Smooth muscle cell (in vitro differentiated cells): ENCODE measurements around the gene SLC25A21. TPM values are rescaled to one million over a fixed set of nuclear protein-coding genes. Genes with fewer than 3 reads are reported as not detected.

ENCODE experiments used
- DNase-seq: peaks from one replicate; lab custom pipeline; 2025; ENCODE audit not compliant: unreplicated experiment; lab: John Stamatoyannopoulos, UW
- H2AFZ ChIP-seq: fragments of 200-600 bp; sonication (generic); 2 replicates; pipeline ENCODE4 v1.6.0; 2016; ENCODE audit warnings: antibody characterized with exemption, low read depth, mild to moderate bottlenecking
- H3F3A ChIP-seq: fragments of 200-600 bp; sonication (generic); 2 replicates; pipeline ENCODE4 v1.6.0; 2017; ENCODE audit warnings: antibody characterized with exemption, low read depth
- H3K27ac ChIP-seq: fragments of 200-600 bp; sonication (generic); 2 replicates; pipeline ENCODE4 v1.5.1; 2016; ENCODE audit warnings: low read depth, mild to moderate bottlenecking
- H3K27me3 ChIP-seq: fragments of 200-600 bp; sonication (generic); 2 replicates; pipeline ENCODE4 v1.6.1; 2016; ENCODE audit warnings: low read depth, mild to moderate bottlenecking
- H3K36me3 ChIP-seq: fragments of 200-600 bp; sonication (generic); 2 replicates; pipeline ENCODE4 v1.5.1; 2016; ENCODE audit warnings: low read depth
- H3K4me1 ChIP-seq: fragments of 200-600 bp; sonication (generic); 2 replicates; pipeline ENCODE4 v1.5.1; 2016; ENCODE audit warnings: low read depth
- H3K4me2 ChIP-seq: fragments of 200-600 bp; sonication (generic); 2 replicates; pipeline ENCODE4 v1.6.0; 2016; ENCODE audit warnings: mild to moderate bottlenecking
- H3K4me3 ChIP-seq: fragments of 200-600 bp; sonication (generic); 2 replicates; pipeline ENCODE4 v1.5.1; 2016; ENCODE audit warnings: mild to moderate bottlenecking
- H3K79me2 ChIP-seq: fragments of 200-600 bp; sonication (generic); 2 replicates; pipeline ENCODE4 v1.6.0; 2016; ENCODE audit warnings: low read depth, mild to moderate bottlenecking
- H3K9ac ChIP-seq: fragments of 200-600 bp; sonication (generic); 2 replicates; pipeline ENCODE4 v1.6.0; 2016; ENCODE audit warnings: low read depth
- H3K9me3 ChIP-seq: fragments of 200-600 bp; sonication (generic); replicated peaks from 2 replicates; pipeline ENCODE4 v1.5.1; 2016; ENCODE audit warnings: low read depth
- H4K20me1 ChIP-seq: fragments of 200-600 bp; sonication (generic); 2 replicates; pipeline ENCODE4 v1.6.0; 2016; ENCODE audit warnings: low read depth
- WGBS: methylation state at CpG from one replicate; pipeline ENCODE4 v1.1.7; 2016; ENCODE audit warnings: low lambda C conversion rate; 5-methylcytosine and 5-hydroxymethylcytosine counted together
- polyA plus RNA-seq: library from polyadenylated mRNA; unstranded; fragments of >200 nt; fragmentation: Nextera tagmentation; extraction: Ambion mirVana; gene quantifications from 2 replicates; pipeline ENCODE4 v1.2.1, GENCODE V29; 2016
- total RNA-seq: library from RNA; depleted of rRNA; stranded (reverse); fragments of >200 nt; gene quantifications from 2 replicates; pipeline ENCODE4 v1.2.3, GENCODE V29; 2014
- TF ChIP-seq, protein P1 (sequence below): fragments of 200-600 bp; sonication (generic); IDR thresholded peaks from 2 replicates; pipeline ENCODE4 v1.5.1; 2017; ENCODE audit warnings: borderline replicate concordance, mild to moderate bottlenecking, antibody characterized with exemption; ENCODE audit not compliant: insufficient read depth, poor library complexity, severe bottlenecking

SLC25A21 gene
- total and polyA plus RNA-seq, 2 experiments from 2014 or later = 1.1 TPM; not detected in 1

DNA sequence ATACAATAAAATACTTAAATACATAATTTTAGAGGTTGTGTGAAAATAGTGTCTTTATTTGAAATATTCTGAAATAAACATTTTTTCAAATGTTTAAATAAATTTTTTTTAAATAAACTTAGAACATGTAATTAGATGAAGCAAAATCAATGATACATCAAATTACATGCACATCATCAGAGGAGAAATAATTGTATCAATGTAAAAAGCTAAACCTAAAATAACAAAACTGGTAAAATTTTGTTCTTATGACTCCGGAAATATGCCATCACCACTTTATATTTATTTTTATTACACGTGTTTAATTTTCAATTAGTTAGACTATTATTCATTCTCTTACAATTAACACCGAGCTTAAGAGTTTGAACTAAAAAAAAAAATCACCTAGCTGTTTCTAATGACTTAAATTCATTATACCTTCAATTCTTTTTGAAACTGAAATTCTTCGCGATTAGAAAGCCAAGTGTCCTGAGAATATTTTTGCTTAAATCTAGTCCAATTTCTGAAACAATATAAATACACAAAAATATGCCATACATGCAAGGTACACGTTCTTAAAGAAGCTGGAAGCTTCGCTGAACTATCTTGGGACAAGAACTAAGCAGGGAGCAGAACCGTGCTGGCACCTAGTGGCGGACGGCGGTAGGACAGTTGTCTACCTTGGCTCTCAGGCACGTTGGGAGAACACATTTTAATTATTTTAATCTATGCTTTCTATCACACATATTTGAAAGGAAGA is 230.5 kb downstream of the SLC25A21 start:
- H3K4me3 ChIP-seq = no peak overlapping the region
- no peaks in the 10 kb centered on the region for H3F3A ChIP-seq
- no peaks in the 10 kb centered on the region for H3K79me2 ChIP-seq
- DNase-seq = peak; percentile 13
- no peak overlapping the region for H3K27ac ChIP-seq
- peaks cover 16% of the 10 kb centered on the region for H3K27me3 ChIP-seq
- H4K20me1 ChIP-seq = no peaks in the 10 kb centered on the region
- 14% methylated on average over 12 of the region's 12 CpGs for WGBS
- H3K4me2 ChIP-seq = no peak overlapping the region
- TF ChIP-seq, protein P1, sequence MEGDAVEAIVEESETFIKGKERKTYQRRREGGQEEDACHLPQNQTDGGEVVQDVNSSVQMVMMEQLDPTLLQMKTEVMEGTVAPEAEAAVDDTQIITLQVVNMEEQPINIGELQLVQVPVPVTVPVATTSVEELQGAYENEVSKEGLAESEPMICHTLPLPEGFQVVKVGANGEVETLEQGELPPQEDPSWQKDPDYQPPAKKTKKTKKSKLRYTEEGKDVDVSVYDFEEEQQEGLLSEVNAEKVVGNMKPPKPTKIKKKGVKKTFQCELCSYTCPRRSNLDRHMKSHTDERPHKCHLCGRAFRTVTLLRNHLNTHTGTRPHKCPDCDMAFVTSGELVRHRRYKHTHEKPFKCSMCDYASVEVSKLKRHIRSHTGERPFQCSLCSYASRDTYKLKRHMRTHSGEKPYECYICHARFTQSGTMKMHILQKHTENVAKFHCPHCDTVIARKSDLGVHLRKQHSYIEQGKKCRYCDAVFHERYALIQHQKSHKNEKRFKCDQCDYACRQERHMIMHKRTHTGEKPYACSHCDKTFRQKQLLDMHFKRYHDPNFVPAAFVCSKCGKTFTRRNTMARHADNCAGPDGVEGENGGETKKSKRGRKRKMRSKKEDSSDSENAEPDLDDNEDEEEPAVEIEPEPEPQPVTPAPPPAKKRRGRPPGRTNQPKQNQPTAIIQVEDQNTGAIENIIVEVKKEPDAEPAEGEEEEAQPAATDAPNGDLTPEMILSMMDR = peak; percentile 95
- H3K9ac ChIP-seq = no peak overlapping the region
- H3K36me3 ChIP-seq = no peaks in the 10 kb centered on the region
- H2AFZ ChIP-seq = no peak overlapping the region
- no peaks in the 10 kb centered on the region for H3K9me3 ChIP-seq
- no peaks in the 10 kb centered on the region for H3K4me1 ChIP-seq

DNA sequence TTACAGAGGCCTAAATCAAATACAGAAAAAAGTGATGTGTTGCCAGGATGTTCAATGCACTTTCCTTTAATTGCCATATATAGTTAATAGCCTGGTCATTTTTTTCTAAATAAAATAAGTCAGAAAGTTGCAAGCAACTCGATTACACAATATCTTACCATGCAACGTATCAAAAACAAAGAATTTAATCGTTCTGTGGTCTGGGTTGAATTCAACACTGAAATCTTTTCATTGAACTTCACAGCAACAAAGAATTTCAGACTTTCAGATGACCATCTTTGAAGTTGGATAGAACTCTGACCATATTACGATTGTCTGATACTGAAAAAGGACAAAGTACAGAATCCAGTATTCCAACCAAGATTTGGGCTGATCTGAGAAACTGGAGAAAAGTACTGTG is 231.9 kb downstream of the SLC25A21 start:
- no peaks in the 10 kb centered on the region for H3F3A ChIP-seq
- no peaks in the 10 kb centered on the region for H4K20me1 ChIP-seq
- WGBS = 83% methylated on average over 4 of the region's 4 CpGs
- H3K9ac ChIP-seq = no peak overlapping the region
- no peaks in the 10 kb centered on the region for H3K9me3 ChIP-seq
- no peak for DNase-seq
- H3K4me2 ChIP-seq = no peak overlapping the region
- no peaks in the 10 kb centered on the region for H3K36me3 ChIP-seq
- H3K4me3 ChIP-seq = no peak overlapping the region
- H3K4me1 ChIP-seq = no peaks in the 10 kb centered on the region
- TF ChIP-seq, protein P1 = no peak
- peaks cover 1% of the 10 kb centered on the region for H3K27me3 ChIP-seq
- H3K79me2 ChIP-seq = no peaks in the 10 kb centered on the region
- no peak overlapping the region for H2AFZ ChIP-seq
- H3K27ac ChIP-seq = no peak overlapping the region

DNA sequence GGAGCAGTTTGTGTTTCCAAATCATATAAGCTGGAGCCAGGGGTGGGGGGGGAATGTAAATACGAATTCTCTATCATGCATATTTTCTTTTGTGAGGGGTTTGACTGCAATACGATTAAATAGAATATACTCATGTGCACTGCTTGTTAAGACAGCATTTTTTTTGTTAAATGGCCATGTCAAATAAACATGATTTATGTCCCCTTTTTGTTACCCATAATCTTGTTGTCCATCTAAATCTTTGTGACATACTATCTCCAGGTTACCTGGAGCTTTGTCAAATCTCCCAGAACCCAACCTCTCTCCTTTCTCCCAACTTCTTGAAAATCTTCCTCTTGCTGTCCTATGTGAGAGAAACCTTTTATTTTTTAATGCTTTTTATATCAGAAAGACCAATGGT is 233.1 kb downstream of the SLC25A21 start:
- Histone ChIP-seq H3K4me3 (no peak overlapping the region), H4K20me1 (no peaks in the 10 kb centered on the region), H3K9ac (no peak overlapping the region), H3K79me2 (no peaks in the 10 kb centered on the region), H3K9me3 (no peaks in the 10 kb centered on the region), H3K27me3 (no peaks in the 10 kb centered on the region), H3K27ac (no peak overlapping the region), H3K36me3 (no peaks in the 10 kb centered on the region), H2AFZ (no peak overlapping the region), H3F3A (no peaks in the 10 kb centered on the region), H3K4me2 (no peak overlapping the region), H3K4me1 (no peaks in the 10 kb centered on the region)
- TF ChIP-seq, protein P1 = no peak
- WGBS = 79% methylated on average over 2 of the region's 2 CpGs
- DNase-seq = no peak

DNA sequence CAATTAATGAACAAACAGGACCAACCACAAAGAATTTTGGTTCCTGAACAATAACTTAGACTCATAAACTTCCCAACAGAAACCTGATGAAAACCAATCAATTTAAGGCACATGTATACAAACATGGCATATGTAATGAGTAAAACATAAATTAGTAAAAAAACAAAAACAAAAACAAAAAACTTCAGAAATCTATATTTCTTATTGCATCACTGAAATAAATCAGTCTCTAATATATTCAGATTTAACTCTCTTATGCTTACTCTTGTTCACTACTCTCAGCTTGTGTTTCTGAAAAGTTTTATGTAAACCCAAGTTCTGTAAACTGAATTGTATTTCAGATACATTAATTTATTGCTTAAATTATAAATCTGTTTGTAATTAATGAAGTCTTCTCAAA is 233.7 kb downstream of the SLC25A21 start:
- Histone ChIP-seq H3K27me3 (no peaks in the 10 kb centered on the region), H4K20me1 (no peaks in the 10 kb centered on the region), H3K79me2 (no peaks in the 10 kb centered on the region), H2AFZ (no peak overlapping the region), H3K36me3 (no peaks in the 10 kb centered on the region), H3K4me1 (no peaks in the 10 kb centered on the region), H3K4me3 (no peak overlapping the region), H3F3A (no peaks in the 10 kb centered on the region), H3K4me2 (no peak overlapping the region), H3K9ac (no peak overlapping the region), H3K27ac (no peak overlapping the region), H3K9me3 (no peaks in the 10 kb centered on the region)
- DNase-seq = no peak
- TF ChIP-seq, protein P1 = no peak
